Forelimb muscle (tissue), 1 donor: ENCODE data around the gene VPREB3. TPM values are rescaled to one million over a fixed set of nuclear protein-coding genes. Genes with fewer than 3 reads are reported as not detected.

Experiments used
- DNase-seq: peaks from one replicate; pipeline ENCODE4 v3.0.0-alpha.2; 2013; ENCODE audit warnings: low read depth
- polyA plus RNA-seq: library from polyadenylated mRNA; unstranded; fragments of 120-200 nt; gene quantifications from one replicate; pipeline ENCODE4 v1.2.1, GENCODE V29; 2013; ENCODE audit not compliant: insufficient read length

VPREB3 gene
- polyA plus RNA-seq, 1 donor = 0.66 TPM

GRCh38 chr22:23782703-23783102 lies 28.5 kb upstream of the VPREB3 start:
- no peak for DNase-seq

DNA sequence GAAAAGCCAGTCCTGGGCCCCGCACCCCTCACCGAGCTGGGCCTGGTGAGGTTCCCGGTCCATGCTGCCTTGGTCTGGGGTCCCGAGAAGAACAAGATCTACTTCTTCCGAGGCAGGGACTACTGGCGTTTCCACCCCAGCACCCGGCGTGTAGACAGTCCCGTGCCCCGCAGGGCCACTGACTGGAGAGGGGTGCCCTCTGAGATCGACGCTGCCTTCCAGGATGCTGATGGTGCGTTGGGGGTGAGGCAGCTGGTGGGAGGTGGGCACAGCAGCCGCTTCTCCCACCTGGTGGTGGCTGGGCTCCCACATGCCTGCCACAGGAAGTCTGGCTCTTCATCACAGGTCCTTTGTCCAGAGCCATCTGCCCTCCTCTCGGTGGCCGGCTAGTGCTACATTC lies 28.0 kb upstream of the VPREB3 start:
- no peak for DNase-seq

- no peak for DNase-seq
Observed at GRCh38 chr22:23781511-23782183, 27.4 kb upstream of the VPREB3 start.

DNA sequence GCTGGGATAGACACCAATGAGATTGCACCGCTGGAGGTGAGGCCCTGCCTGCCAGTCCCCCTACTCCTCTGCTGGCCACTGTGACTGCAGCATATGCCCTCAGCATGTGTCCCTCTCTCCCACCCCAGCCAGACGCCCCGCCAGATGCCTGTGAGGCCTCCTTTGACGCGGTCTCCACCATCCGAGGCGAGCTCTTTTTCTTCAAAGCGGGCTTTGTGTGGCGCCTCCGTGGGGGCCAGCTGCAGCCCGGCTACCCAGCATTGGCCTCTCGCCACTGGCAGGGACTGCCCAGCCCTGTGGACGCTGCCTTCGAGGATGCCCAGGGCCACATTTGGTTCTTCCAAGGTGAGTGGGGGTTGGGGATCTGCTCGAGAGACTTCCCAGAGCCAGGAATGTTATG lies 26.8 kb upstream of the VPREB3 start:
- DNase-seq = no peak

DNA sequence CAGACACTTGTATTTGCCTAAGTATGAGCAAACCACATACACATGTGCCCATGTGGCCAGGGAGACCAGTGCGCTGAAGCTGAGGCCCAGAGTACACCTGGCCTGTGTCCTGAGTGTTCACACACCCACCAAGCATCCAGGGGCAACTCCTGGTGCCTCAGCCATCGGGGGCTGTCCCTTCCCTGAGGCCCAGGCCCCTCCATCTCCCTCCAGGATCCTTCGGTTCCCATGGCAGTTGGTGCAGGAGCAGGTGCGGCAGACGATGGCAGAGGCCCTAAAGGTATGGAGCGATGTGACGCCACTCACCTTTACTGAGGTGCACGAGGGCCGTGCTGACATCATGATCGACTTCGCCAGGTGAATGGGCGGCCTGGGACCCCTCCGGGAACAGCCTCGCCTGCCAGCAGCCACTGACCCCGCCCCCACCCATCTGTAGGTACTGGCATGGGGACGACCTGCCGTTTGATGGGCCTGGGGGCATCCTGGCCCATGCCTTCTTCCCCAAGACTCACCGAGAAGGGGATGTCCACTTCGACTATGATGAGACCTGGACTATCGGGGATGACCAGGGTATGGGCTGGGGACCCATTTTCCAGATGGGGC lies 26.0 kb upstream of the VPREB3 start:
- no peak for DNase-seq

DNA sequence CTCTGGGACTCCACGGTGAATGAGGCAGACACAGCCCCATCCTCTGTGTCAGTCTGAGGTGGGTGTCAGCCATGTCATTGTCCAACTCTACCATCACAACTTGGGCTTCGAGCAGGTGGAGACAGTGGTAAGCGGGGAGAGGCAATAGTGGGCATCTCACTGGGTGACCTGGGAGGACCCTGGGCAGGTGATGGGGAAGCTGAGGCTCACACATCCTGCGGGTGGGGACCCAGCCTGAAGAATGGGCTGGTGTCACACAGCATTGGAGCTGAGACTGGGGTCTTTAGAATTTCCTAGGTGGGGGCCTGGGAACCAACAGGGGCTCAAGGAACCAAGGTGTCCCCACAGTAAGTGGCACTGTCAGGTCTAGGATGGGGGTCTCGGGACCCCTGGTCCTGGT lies 25.5 kb upstream of the VPREB3 start:
- DNase-seq = no peak

DNA sequence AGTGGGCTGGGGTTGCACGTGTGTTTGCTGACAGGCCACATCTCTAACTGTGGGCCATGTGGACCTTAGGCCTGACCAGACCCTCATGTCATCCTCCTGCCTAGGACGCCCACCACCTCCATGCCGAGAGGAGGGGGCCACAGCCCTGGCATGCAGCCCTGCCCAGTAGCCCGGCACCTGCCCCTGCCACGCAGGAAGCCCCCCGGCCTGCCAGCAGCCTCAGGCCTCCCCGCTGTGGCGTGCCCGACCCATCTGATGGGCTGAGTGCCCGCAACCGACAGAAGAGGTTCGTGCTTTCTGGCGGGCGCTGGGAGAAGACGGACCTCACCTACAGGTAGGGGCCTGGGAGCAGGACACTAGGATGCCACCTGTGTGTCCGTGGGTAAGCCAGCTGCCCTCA lies 24.9 kb upstream of the VPREB3 start:
- no peak for DNase-seq

GRCh38 chr22:23778577-23778900 lies 24.3 kb upstream of the VPREB3 start:
- DNase-seq = no peak

DNA sequence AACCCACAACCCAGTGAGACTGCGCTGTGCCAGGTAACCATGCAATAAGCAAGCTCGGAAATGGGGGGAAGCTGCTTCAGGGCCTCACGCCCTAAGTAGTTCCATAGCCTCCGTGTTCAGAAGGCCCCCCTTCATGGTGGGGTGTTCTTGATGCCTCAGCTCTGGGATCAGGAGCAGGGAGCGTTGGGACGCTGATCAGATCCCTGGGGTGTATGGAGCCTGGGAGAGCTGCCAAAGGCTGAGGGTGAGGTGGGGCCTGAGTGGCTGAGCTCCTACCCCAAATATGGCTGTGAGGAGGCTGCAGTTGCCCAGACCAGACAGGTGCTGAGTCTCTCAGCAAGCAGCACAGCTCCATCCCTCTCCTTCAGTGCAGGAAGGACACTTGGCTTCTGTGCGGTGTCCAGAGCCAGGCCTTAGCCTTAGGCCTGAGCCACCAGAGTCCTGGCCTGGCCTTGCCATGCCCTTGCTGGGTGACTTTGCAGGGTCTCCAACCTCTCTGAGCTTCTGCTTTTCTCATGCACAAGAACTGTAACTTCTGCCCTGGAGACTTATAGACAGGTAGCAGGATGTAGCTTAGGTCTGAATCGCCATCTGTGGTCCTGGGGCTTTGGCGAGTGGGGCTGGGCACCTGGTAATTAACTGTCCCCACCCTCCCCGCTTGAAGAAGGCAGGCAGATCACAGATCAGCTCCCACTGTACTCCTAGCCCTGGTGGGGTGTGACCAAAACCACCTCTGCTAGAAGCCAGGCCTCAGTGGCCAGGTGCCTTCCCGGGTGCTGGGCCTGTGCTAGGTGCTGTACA lies 23.8 kb upstream of the VPREB3 start:
- no peak for DNase-seq

DNA sequence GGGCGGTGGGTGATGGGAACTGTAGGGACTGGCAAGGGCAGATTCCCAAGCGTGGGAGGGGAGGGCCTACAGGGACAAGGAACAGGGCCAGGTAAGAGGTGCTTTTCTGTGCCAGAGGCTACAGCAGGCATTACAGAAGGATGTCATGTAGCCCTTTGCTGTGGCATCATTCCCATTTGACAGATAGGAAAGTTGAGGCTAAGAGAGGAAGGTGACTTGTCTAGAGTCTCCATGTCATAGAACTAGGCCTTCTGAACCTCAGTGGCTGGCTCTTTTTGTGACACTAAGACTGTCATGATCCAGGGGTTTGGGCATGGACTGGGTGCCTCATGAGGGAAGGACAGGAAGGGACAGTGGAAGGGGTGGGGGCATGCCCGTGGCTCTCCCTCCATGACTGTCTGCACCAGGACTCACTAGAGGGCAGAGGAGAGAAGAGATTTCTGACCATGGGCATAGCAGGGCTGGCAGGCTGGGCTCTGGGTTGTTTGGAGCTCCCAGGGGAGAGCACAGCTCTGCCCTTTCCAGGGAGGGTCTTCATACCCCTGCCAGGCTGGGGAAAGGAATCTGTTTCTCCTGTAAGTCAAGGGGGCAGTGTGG lies 21.7 kb upstream of the VPREB3 start:
- DNase-seq = no peak

- DNase-seq = no peak
Observed at GRCh38 chr22:23774922-23775436, 20.8 kb upstream of the VPREB3 start.

DNA sequence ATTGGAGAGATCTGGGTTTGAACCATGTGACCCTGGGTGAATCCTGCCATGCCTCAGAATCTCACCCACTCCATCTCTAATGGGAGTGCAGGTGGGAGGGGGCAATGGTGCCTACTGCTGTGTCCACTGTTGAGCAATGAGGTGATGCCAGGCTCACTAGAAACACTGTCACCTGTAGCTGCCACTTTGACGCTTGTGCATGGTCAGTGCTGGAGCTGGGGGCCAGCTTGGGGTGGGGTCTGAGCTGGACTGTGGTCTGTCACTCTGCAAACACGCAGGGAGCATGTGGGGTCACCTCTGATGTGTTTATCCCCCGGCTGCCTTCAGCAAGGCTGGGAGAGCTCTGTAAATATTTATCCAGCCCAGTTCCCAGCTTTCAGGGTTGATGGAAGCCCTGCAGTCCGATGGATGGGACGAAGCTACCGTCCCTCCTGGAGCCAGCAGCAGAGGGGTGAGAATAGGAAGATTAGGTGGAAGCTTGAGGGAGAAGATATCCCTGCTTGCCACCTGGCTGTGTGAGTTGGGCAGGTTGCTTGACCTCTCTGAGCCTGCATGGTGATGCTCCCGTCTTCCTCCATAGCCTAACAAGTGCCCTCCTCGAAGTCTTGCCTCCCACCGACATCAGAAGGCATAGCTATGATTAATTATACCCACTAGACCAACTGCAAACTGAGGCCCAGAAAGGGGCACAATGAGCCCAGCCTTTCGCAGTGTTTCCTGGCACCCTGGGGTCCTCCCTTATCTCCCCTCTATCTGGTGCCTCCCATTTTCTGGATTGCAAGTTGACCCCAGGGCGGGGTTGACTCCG lies 20.1 kb upstream of the VPREB3 start:
- DNase-seq = no peak

GRCh38 chr22:23773483-23774113 lies 19.4 kb upstream of the VPREB3 start:
- no peak for DNase-seq

DNA sequence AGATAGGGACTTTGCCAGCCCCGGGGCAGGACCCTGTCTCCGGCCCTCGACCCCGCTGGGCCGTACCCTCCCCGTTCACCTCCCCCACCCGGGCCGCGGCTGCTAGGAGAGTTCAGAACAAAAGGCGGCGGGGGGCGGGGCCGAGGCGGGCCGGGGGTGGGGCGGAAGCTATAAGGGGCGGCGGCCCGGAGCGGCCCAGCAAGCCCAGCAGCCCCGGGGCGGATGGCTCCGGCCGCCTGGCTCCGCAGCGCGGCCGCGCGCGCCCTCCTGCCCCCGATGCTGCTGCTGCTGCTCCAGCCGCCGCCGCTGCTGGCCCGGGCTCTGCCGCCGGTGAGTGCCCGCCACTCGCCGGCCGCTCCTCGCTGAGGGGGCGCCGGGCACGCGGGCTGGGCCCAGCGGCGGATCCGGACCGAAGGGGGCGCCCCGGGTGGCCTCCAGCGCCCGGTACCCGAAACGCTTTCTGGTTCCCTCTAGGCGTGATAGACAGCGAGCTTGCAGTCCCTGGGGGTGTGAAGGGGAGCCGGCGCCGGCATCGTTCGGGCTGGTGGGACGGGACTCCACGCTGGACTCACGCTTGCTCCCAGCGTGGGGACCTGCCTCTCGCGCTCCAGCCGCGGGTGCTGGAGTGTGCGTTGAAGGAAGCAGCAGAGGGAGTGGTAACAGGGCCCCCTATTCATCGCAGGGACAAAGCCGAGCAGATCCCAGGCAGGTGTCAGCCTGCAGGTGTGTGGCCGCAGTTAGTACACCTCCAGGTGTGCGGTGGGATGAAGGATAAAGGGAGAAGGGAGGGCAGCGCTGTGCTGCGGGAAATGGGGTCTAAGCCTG lies 18.6 kb upstream of the VPREB3 start, which contains the start of gene MMP11:
MMP11 (plus strand) TSS at position 201 of the 825 bp plus-strand sequence; CDS start at position 223, 22 bp downstream.
- no peak for DNase-seq

DNA sequence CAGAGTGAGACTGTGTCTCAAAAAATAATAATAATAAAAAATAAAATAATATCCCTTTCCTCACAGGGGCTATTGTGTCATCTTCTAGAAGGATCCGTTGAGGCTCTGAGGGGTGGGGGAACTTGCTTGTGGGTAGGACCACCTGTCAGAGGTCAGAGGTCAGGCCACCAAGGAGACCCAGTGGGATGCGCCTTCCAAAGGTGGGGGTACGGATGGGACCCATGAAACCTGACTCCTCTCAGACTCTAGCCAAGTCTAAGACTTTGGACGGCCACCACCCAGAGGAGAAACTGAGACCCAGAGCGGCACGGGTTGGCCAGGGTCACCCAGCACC lies 18.1 kb upstream of the VPREB3 start:
- no peak for DNase-seq

DNA sequence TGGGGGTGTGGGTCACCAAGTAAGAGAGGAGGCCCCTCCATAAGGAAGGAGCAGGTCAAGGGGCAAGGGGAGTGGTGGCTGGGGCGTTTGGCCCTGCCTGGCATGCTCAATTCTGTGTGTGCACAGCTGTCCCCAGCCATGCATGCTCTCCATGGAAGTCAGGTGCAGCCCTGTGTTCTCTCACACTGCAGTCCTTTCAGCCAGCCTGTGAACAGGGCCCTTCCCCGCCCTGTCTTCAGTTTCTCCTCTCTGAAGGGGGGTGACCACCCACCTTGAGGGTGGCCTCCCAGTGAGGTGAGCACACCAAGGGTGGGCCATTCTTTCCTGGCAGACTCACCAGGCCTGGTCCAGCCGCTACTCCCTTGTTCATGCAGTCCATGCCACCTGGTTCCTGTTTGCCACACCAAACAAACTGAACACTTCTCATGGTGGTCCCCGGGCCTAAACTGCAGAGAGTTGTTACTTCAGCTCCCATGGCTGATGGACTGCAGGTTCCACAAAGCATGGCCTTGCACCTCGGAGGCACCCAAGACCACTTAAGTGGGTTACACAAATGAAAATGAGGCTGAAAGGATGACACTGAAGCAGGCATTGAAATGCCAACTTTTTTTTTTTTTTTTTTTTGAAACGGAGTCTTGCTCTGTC lies 15.2 kb upstream of the VPREB3 start:
- DNase-seq = no peak

DNA sequence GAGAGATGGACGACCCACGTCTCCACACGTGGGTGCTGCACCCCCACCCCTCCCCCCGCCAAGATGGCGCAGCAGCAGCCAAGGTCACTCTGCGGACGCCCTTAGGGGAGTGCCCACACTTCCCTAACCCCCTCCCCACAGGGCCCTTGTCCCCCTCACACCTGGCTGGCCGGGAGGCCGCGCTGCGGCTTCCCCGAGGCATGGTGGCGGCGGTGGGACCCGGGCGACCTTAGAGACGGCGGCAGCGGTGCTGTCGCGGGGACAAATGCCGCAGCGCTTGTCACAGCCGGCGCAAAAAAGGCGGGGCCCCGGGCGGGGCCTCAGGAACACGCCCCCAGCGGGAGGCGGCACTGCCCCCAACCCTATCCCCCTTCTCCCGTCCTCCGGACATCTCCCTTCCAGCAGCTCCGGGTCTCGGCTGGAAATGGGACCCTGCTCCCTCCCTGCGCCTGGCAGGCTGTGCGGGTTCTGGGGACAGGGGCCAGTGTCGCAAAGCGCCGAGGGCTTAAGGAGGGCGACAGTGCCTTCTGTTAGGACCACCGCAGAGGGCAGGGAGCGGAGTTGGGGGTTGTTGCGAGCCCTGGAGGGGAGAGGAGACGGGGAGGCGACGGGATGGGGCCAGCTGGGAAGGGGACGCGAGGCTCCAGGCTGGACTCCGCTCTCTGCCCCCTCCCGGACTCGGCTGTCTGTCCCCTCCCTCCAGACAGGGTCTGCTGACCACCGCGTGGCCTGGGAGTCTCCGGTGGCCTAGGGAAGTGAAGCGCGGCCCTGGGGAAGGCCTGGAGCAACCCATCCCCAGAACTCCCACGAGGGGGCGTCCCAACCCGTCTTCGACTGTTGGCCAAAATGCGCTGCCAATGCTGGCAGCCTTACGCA lies 13.7 kb upstream of the VPREB3 start, which contains the start of gene CHCHD10:
CHCHD10 (minus strand) TSS at position 300 of the 876 bp plus-strand sequence; CDS start at position 202, 98 bp downstream.
- DNase-seq = no peak

DNA sequence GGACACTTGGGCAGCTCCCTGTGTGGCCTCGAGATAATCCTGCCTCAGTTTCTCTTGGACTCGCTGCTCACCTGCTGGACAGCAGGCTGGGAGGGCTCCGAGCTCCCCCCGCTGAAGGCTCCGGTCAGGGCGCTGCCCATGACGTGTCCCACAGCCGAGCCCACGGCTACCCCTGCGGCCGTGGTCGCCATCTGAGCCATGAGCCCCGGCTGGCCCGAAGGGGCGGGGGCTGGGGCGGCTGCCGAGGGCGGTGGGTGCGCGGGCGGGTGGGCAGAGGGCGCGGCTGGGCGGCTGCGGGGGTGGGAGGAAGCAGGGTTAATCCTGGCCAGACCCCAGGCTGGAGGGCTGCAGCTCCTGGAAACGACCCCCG lies 13.1 kb upstream of the VPREB3 start:
- no peak for DNase-seq
